Measurements from ENCODE around the gene MESP2.

Gene MESP2

GRCh38 chr15:89776274-89777072 lies at the start of gene MESP2:
TSS of gene MESP2 (plus strand) at chr15:89776332. CDS start at chr15:89776358, 26 bp downstream.
- peak; percentile 69 for DNase-seq

- no peak for DNase-seq
Observed at GRCh38 chr15:89728254-89728653, 47.9 kb upstream of the MESP2 start.

- DNase-seq = no peak
Observed at GRCh38 chr15:89731275-89731674, 44.9 kb upstream of the MESP2 start.

GRCh38 chr15:89732451-89733172 lies 43.5 kb upstream of the MESP2 start:
- DNase-seq = no peak

- no peak for DNase-seq
Observed at GRCh38 chr15:89735773-89736172, 40.4 kb upstream of the MESP2 start.

GRCh38 chr15:89740137-89740536 lies 36.0 kb upstream of the MESP2 start:
- DNase-seq = peak; percentile 46

- DNase-seq = no peak
Observed at GRCh38 chr15:89743011-89743410, 33.1 kb upstream of the MESP2 start.

GRCh38 chr15:89743594-89743993 lies 32.5 kb upstream of the MESP2 start:
- no peak for DNase-seq

- DNase-seq = no peak
Observed at GRCh38 chr15:89745131-89745530, 31.0 kb upstream of the MESP2 start.

GRCh38 chr15:89745768-89746167 lies 30.4 kb upstream of the MESP2 start:
- no peak for DNase-seq

- no peak for DNase-seq
Observed at GRCh38 chr15:89746386-89746780, 29.7 kb upstream of the MESP2 start.

- DNase-seq = no peak
Observed at GRCh38 chr15:89747708-89748682, 28.1 kb upstream of the MESP2 start.

GRCh38 chr15:89749054-89749453 lies 27.1 kb upstream of the MESP2 start:
- no peak for DNase-seq

GRCh38 chr15:89749526-89749925 lies 26.6 kb upstream of the MESP2 start:
- DNase-seq = no peak

GRCh38 chr15:89749951-89750559 lies 26.1 kb upstream of the MESP2 start:
- DNase-seq = no peak

- DNase-seq = peak; percentile 92
Observed at GRCh38 chr15:89750560-89751542, 25.3 kb upstream of the MESP2 start, which contains the start of gene MESP1. TSS of gene MESP1 (minus strand) at chr15:89751249. CDS start at chr15:89751231, 18 bp downstream.

GRCh38 chr15:89751748-89752147 lies 24.4 kb upstream of the MESP2 start:
- DNase-seq = no peak

- DNase-seq = no peak
Observed at GRCh38 chr15:89753855-89754254, 22.3 kb upstream of the MESP2 start.

GRCh38 chr15:89754361-89755154 lies 21.6 kb upstream of the MESP2 start:
- no peak for DNase-seq

- no peak for DNase-seq
Observed at GRCh38 chr15:89755701-89756100, 20.4 kb upstream of the MESP2 start.

Measured in CD4-positive, alpha-beta T cell treated with Interleukin-15 for 1 hour (primary cell).